Activated CD8-positive, alpha-beta memory T cell treated with anti-CD3 and anti-CD28 coated beads, Interleukin-2, amount 50 U/mL, for 24 hours (primary cell): ENCODE data around the gene TOGARAM2.
"Not testable (repeated sequence)": the region's sequence is repeated elsewhere in the genome, so short reads cannot be mapped to it uniquely, and the experiment has no call there.

Source experiments
- DNase-seq: peaks from one replicate; pipeline ENCODE4 v3.0.0-alpha.2; 2020; ENCODE audit errors: extremely low read depth

TOGARAM2 gene

DNA sequence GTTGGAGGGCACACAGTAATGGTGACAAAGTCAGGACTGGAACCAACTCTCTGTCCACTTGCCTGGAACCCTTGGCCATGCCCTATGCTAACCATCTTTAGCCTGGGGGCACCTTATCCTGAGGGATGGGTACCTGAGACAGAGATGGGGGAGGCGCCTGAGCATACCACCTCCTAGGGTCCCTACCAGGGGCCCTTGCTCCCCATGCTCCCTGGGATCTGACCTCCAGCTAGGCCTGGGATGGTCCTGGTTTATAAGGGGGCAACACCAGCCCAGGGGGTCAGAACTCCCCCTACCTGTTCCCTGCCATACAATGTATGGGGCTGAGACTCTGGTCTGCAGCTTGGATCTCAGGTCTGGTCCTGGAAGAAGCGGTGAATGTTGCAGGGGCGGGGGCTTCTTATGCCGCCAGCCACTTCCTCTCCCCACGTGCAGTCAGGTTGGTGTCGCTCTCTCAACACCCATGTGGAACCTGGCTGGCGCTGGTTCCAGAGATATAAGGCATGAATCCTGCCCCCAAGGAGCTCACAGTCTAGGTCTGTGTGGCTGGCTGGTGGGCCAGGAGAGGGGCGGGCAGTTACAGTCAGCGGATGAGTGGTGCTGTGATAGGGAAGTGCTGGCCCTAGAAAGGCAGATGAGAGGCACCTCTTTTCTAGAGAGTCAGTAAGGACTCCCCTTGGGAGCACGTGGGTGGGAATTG, 3.8 kb upstream of the TOGARAM2 start:
- DNase-seq: no peak

- not testable (repeated sequence) for DNase-seq
Observed at GRCh38 chr2:28978001-28978400, 3.1 kb upstream of the TOGARAM2 start.

GRCh38 chr2:28978606-28979005, 2.5 kb upstream of the TOGARAM2 start:
- DNase-seq: no peak

GRCh38 chr2:28979041-28979440, 2.1 kb upstream of the TOGARAM2 start:
- no peak for DNase-seq

DNA sequence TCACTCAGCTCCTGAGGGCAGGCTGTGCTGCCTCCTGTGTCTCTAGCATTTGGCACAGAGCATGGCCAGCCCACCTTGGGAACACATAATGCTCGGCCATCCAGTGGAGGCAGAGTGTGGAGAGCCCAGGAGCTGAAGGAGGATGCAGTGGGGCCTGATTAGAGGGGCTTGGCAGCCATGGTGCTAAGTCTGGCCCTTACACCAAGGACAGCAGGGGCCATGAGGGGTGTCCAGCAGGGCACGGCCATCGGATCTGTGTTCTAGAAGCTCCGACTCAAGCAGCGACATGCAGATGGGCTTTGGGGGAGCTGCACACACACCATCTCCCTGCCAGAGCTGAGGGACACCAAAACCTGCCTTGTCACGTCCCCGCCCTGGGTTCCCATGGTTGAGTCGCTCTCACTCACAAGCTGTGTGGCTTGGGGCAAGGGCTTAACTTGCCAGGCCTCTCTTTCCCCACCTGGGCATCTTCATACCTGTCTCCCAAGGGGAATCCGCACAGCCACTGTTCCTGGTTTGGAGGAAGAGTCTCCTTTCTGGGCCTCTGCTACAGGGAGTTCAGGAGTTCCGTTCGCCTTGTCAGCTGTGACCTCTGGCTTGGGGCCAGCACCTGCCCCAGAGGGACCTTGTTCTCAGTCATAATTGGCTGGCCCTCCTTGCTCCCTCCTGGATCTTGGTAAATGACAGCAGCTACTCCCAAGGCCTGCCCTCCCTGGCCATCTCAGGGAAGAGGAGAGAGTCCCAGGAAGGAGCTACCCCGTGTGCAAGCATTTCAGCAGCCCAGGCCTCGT, 1.3 kb upstream of the TOGARAM2 start:
- no peak for DNase-seq

GRCh38 chr2:28980368-28981015, 606 bp upstream of the TOGARAM2 start:
- no peak for DNase-seq

DNA sequence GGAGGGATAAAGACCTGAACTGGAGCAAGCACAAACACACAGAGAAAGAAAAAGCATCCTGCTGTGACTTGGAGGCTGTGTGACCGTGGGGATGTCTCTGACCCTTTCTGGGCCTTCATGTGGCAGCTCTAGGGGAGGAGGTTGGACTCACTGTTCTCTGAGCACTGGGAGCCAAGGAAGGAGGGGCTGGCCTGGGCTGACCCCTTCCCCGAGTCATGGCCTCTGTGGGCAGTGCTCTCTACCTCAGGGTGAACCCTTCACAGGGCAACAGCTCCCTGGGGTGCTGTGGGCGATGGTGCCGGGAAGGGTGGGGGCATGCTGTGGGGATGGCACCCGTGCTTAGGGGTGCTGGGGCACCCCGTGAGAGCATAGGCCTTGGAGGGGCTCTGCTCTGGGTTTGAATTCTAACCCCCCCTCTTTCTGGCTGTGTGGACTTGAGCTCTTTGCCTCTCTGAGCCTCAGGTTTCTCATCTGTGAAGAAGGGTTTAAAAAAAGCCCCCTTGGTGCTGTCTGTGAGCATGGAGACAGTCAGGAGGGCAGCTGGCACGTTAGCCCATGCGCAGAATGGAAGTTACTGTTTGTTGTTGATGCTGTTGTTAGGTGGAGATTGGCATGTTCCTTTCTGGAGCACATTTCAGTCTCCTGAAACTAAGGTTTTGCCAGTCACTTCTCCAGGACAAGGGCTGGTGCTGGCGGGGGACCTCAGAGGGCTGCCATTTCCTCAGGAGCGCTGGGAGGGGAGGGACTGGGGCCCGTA, 700 bp downstream of the TOGARAM2 start:
- DNase-seq: no peak

- DNase-seq: no peak
Observed at GRCh38 chr2:28982381-28982950, 1.4 kb downstream of the TOGARAM2 start.

DNA sequence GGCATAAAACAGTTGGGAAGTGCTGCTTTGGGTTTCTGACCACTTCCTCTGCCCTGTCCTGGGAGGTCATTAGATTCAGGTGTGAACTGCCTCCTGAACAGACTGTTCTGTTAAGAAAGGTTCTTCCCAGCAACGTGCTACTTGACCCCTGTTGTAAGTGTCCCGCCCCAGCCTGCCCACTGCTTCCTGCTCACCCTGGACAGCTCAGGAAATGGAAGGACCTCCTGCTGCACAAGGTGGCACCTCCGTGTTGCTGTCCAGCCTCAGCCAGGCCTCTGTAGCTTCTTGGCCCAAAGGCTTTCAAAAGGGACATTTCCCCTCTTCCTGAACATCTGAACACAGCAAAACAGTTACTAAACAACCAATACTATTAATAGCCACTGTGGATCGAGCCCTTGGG, 5.3 kb downstream of the TOGARAM2 start:
- no peak for DNase-seq

GRCh38 chr2:28989973-28990372, 8.9 kb downstream of the TOGARAM2 start:
- DNase-seq: no peak

- DNase-seq: no peak
Observed at GRCh38 chr2:28990445-28990844, 9.3 kb downstream of the TOGARAM2 start.

DNA sequence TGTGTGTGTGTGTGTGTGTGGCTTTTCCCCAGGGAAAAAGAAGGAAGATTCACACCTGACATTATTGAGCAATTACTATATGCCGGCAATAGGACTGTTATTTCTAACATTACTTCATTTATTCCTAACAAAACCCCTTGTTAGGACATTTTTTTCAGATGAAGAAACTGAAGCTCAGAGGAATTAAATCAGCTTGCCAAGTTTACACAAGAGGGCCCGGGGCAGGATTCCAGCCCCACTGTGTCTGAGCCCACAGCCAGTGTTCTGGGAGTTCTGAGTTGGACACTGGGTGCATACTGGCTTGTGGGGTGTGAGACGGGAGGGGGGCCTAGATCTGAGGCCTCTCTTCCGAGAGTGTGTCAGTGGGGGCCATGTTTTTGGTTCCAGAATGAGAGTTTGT, 9.9 kb downstream of the TOGARAM2 start:
- DNase-seq: no peak

DNA sequence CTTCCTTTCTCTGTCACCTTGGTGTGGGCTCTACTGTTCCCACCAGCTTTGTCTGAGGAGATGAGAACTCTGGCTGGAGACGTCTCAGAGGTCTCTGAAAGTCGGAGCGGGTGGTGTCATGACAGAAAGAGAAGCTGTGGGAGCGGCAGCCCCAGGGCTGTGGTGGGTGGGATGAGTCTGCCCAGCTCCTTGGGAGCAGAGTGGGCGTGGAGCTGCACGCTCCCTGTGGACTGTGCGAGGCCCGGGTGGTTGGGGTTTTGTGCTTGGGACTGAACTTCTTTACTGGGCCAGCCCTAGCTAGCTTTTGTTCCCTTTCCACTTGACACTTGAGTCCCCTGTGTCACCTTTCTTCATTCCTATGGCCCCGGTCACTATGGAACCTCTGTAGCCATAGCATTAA, 10.4 kb downstream of the TOGARAM2 start:
- no peak for DNase-seq

- DNase-seq: no peak
Observed at GRCh38 chr2:28993206-28993960, 12.3 kb downstream of the TOGARAM2 start.

DNA sequence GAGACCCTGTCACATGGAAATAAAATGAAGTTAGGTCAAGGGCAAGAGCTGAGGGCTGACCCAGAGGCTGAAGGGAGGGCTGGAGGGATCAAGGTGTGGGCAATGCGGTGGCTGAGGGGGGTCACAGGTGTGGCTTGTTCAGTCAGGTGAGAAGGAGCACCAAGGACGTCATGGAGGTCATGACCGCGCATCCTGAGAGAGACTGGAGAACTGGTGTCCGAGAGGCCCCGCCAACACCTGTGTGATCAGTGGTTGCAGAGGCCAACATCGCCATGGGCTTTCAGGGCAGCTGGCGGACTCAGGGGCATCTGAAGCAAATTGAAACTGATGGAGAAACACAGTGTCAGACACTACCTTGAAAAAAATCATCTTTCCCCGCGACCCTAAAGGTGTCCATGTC, 13.0 kb downstream of the TOGARAM2 start:
- DNase-seq: no peak

DNA sequence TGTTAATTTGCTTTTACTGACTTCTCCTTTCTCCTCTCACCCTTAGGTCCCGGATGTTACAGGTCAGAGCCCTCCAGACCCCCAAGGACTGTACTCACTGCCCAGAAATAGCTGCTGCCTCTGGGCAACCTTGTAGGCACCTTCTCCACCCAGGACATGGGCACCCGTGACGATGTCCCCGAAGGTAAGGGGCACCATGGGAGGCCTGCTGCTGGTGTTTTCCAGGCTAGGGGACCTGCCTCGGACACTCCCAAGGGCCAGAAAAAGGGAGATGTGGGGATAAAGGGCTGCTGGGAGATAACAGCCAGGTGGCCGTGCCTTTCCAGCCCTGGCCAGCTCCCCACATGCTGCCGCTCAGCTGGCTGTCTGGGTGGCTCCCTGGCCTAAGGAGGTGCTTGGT, 13.6 kb downstream of the TOGARAM2 start:
- no peak for DNase-seq

DNA sequence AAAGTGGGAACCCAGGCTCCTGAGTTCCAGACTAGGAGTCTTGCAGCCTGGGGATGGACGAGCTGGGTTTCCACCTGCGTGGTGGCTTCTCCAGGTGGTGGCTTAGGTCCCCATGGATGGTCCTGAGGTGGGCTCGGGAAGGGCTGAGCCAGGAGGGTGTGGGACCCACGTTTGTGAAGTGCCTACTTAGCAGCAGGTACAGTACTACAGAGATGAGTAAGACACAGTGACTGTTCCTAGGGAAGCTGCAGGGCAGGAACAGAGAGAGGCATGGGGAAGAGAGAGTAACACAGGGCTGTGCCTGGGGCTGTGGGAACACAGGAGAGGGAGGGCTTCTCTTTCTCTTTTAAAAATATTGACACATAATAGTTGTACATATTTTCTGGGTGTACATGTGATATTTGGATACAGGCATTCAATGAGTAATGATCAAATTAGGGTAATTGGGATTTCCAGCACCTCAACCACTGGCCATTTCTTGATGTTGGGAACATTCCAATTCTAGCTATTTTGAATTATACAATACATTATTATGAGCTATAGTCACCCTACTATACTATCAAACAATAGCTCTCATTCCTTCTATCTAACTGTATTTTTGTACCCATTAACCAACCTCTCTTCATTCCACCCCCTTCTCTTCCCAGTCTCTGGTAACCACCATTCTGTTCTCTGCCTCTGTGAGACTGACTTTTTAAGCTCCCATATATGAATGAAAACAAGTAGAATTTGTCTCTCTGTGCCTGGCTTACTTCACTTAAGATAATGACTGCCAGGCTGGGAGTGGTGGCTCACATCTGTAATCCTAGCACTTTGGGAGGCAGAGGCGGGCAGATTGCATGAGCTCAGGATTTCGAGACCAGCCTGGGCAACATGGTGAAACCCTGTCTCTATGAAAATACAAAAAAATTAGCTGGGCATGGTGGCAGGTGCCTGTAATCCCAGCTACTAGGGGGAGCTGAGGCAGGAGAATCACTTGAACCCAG, 15.0 kb downstream of the TOGARAM2 start:
- DNase-seq: no peak

GRCh38 chr2:28997237-28997846, 16.2 kb downstream of the TOGARAM2 start:
- DNase-seq: no peak
